Middle frontal gyrus (tissue), 1 donor: ENCODE measurements around the gene ZNF726.
"Not testable (repeated sequence)": the region's sequence is repeated elsewhere in the genome, so short reads cannot be mapped to it uniquely, and the experiment has no call there.

Experiments used
- DNase-seq: peaks from one replicate; pipeline ENCODE4 v3.0.0-alpha.2; 2015; ENCODE audit warnings: low spot score; ENCODE audit errors: extremely low spot score

ZNF726 gene

DNA sequence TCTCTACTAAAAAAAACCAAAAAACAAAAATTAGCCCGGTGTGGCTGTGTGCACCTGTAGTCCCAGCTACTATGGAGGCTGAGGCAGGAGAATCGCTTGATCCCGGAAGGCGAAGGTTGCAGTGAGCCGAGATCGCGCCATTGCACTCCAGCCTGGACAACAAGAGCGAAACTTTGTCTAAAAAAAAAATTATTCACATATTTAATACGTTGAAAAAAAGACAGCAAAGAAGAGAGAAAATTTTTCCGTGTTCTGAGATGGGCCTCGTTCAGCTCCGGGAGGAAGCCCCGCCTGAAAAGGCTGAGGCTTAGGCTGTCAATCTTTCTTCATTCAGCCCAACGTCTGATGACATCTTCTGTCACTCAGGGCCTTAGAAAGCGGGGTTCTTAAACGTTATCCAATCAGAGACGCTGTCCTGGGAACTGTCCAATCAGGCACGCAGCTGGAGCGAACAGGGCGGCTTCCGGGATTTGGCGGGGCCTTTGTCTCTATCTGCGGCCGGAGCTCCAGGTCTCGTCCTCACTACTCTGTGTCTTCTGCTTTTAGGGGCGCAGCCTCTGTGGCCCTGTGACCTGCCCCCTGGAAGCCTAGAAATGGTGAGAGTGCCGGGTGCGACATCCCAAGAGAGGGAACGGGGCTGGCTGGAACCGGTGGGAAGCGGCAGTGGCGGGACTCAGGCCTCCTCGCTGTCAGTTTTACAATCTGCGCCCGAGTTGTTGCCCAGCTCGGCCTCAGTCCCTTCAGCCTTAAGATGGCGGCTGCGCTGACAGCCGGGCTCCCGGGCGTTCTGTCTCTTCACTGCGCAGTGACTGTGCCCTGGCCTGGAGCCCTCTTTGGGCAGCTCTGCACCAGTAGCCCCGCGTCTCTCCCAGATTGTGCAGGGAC, at the start of gene ZNF726:
Gene ZNF726 (plus strand): TSS at position 485 of the 885 bp plus-strand sequence. CDS start 109 bp downstream, at position 594.
- peak; percentile 92 for DNase-seq

DNA sequence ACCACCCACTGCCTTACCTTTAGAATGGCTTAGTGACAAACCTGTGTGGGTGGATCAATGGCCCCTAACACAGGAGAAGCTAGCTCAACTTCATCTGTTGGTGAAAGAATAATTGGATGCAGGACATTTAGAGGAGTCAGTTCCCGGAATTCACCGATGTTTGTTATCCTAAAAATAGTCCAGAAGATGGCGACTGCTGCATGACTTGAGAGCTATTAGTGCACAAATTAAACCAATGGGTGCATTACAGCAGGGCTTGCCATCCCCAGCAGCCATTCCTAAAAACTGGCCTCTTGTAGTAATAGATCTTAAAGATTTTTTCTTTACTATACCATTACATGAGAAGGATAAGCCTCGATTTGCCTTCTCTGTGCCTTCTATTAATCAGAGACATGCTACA, 46.8 kb upstream of the ZNF726 start:
- no peak for DNase-seq

DNA sequence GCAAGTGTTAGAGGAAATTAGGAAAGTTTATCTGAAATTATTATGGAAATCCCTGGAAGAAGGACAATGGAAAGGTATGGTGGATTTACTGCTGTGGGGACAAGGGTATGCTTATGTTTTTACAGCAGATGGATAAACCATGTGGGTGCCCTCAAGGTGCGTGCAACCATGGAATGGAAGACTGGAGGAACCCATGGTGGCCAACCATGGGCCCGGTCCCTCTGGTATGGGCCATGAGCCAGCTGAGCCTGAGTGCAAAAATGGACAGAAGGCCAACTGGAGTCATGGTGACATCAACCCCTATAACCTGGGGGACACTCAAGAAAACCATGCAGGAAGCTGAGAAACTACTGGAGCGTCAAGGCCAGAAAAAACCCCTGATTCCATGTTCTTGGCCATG, 46.1 kb upstream of the ZNF726 start:
- DNase-seq = no peak

DNA sequence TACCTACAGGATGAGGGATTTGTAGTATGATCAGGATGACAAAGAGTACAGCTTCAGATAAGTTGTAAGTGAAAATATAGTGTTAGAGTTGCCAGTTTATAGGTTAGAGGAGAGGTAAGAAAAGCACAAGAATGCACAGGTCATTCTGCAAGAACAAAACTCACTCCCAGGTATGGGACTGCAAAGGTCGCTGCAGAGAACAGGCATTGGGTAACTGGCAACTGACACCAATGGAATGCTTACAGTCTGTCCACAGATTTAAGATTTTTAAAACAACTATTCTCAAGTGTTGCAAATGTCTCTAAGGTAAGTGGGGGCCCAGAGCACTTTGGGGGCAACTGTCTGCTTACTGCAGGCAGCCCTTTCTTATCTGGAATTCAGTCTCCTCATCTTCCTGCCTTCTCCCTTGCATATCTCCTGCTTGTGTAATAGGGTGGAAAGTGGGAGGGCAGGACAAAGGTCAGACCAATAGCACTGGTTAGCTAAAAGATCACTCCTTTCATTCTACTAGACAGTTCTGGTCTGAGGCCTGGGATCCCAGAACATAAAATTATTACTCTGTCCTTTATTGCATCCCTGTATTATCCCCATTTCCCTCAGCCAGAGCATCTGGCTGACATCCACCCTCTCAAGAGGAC, 42.3 kb upstream of the ZNF726 start:
- DNase-seq = no peak

DNA sequence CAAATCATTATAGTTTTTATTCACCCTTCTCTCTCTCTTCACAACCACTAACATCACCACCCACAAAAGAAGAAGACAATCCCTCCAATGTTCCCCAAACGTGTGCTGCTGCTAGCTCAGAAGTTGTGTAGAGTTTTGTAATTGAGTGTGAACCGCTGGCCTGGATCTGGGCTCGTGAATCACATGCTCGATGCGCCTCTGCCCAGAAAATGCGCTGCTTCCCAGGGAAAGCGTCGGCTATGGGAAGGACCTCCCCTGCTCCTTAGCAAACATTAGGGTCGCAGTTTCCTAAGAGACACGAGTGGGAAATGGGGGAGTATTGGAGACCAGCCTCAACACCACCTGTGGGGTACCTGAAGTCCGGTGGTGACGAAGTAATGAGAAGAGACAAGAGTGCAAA, 38.4 kb upstream of the ZNF726 start:
- no peak for DNase-seq

DNA sequence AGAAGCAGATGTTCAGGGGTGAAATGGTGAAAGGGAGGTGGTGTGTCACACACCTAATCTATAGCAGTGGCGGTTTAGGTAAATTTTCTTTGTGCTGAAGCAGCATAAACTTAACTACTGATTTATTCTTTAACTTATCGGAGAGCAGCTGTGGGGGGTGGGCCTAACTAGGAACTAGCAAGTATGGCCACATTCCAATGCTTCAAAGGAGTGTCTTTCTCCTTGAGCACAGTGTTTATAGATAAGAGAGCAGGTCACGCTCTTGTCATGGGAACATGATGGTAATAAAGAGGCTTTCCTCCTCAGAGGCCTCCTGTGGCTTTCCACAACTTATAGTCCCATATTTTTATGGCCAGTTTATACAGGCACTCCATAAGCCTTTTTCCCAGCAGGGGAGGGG, 37.9 kb upstream of the ZNF726 start:
- not testable (repeated sequence) for DNase-seq

DNA sequence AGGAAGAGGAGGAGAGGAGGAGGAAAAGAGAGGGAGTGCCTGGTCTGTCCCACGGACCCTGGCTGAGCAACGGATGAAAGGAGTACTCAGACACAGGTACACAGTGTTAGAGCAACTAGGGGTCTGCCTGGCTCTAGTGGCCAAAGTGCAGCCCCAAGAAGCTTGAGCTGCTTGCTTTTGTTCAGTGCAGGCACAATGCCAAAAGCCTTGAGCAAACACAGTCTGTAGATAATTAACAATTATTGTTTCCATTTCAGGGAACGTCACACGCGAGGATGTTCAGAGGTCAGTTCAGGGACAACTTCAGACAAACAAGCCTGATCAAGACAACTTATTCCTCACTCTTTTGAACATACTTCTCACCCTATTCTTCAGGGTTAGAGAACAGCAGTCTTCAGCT, 32.2 kb upstream of the ZNF726 start:
- DNase-seq = no peak

DNA sequence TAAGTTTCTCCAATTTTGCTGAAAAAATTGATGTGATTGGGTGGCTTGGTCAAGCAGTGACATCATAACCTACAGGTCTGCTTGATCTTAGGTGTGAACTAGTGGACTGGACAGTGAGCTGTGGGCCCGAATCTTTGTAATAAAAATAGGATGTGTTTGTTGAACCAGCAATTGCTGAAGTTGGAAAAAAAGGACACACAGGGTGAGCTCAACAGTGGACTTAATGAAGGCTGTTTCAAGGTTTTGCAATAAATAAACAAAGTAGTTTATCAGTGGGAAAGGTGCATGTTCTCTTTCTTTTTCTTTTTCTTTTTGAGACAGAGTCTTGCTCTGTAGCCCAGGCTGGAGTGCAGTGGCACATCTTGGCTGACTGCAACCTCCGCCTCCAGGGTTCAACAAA, 30.3 kb upstream of the ZNF726 start:
- DNase-seq = no peak

DNA sequence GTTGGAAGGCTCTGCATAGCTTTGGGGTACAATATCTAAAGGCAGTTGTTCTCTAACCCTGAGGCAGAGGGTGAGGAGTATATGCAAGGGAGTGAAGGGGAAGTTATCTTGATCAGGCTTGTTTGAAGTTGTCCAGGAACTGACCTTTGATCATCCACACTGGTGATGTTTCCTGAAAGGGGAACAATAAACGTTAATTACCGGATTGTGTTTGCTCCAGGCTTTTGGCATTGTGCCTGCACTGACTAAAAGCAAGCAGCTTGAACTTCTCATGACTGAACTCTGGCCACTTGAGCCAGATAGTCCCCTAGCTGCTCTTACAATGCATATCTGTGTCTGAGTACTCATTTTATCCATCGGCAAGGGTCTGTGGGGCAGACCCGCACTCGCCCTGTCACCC, 27.0 kb upstream of the ZNF726 start:
- no peak for DNase-seq

DNA sequence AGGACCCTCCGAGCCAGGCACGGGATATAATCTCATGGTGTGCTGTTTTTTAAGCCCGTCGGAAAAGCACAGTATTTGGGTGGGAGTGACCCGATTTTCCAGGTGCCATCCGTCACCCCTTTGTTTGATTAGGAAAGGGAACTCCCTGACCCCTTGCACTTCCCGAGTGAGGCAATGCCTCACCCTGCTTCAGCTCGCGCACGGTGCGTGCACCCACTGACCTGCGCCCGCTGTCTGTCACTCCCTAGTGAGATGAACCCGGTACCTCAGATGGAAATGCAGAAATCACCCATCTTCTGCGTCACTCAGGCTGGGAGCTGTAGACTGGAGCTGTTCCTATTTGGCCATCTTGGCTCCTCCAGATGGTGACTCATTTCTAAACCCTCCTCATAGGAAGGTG, 18.6 kb upstream of the ZNF726 start:
- DNase-seq = not testable (repeated sequence)

DNA sequence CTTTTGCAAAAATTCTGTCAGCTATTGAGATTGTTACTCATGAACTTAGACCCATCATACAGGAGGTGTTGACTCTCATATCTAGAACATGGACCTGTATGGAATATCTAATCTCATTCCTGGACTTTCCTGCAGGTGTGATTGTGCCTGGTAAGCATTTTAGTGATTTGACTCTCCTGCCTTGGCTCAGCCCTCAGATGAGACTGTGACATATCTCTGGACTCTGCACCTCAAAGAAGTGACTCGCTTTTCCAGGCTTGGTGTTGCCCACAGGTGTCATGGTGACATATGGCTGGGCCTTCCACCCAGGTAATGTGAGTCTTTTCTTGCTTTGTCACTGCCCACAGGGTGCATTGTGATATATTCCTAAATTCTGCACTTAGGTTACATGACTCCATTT, 17.8 kb upstream of the ZNF726 start:
- DNase-seq = no peak

DNA sequence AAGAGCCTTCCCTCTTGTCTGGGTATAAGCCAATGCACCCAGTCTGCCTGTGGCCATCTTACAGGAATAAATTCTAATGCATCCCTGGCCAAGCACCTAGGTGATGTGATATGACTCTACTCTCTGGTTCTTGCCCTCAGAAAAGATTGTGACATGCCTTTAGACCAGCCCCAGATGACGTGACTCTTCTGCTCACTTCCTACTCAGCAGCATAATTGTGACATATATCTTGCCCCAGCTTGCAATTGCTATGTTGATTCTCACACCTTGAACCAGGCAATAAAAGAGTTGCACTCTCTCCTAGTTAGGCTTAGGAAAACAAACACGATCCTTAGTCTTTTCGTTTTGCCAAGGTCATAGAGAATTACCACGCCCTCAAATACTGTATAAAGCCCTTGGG, 13.3 kb upstream of the ZNF726 start:
- no peak for DNase-seq

DNA sequence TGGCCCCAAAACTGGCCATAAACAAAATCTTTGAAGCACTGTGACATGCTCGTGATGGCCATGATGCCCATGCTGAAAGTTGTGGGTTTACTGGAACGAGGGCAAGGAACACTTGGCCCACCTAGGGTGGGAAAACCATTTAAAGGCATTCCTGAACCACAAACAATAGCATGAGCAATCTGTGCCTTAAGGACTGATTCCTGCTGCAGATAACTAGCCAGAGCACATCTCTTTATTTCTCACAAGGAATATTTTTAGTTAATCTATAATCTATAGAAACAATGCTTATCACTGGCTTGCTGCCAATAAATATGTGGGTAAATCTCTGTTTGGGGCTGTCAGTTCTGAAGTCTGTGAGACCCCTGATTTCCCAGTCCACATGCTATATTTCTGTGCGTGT, 10.3 kb upstream of the ZNF726 start:
- no peak for DNase-seq

DNA sequence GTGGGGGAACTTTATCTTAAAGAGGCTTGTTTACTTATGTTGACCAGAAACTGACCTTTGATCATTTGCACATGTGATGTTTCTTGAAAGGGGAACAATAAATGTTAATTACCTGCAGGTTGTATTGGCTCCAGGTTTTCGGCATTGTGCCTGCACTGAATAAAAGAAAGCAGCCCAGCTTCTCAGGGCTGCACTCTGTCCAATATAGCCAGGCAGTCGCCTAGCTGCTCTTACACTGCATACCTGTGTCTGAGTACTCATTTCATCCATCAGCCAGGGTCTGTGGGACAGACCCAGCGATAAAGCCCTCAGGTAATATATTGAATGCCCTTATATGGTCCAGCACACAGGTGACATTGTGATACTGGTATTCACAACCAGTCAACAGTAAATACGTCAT, 8.9 kb upstream of the ZNF726 start:
- no peak for DNase-seq

DNA sequence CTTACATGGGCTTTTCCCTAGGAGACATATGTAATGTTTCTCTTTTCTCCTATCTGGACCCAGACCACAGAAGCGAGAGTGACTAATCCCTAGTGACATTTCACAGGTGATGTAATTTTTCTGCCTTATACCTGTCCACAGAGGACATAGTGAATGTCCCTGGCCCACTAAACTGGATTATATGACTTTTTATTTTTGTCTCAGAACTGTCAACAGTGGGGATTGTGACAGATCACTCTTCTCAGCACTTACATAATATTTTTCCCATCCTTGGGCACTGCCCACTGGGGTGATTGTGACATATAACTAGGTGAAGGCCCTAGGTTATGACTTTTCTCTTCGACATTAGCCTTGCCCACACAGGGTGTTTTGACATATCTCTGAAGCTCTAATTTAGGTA, 7.9 kb upstream of the ZNF726 start:
- no peak for DNase-seq

DNA sequence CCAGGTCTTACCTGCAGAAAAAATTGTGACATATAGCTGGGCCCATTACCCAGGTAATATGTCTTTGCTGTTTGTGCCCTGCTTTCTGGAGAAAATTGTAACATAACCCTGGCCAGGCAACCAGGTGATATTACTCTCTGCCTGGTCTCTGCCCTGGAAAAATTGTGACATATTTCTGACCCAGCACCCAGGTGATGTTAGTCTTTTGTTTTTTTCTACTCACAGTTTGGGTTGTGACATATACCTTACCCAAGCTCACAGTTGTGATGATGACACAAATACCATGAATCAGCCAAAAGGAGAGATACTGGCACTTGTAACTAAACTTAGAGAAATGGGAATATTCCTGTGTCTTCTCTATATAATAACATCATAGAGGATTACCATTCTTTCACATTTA, 6.5 kb upstream of the ZNF726 start:
- DNase-seq = no peak

DNA sequence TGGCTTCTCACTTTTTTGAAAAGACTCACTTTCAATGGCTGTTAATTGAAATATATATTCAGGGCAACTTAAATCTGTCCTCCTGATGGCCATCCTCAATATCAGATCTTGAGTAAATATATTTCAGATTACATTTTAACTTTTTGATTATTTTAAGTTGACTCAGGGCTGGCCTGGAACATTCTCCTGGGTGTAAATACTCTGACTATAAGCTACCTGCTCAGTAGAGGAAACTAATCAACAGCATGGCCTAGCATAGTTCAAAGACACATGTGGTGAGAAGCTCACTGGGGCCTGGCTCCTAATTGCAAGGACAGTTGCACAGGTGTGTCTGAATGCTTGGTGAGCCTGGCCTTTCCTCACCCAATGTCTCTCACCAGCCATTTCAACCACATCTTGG, 5.5 kb upstream of the ZNF726 start:
- no peak for DNase-seq

DNA sequence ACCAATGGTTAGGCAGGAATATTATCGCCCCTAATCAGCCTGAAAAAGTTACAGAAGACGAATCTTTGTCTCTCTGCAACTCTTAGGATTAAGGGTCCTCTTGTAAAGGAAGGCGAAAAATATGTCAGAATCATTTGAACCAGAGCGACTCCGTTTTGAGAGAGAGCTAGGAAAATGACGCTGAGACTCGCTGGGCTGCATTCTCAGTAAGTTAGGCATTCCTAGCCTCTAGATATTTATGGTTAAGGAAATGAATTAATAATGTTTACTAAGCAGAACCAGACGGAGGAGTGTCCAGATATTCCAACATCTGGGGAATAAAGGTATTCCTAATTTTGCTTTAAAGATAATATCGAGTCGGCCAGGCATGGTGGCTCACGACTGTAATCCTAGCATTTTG, 755 bp upstream of the ZNF726 start:
- no peak for DNase-seq

DNA sequence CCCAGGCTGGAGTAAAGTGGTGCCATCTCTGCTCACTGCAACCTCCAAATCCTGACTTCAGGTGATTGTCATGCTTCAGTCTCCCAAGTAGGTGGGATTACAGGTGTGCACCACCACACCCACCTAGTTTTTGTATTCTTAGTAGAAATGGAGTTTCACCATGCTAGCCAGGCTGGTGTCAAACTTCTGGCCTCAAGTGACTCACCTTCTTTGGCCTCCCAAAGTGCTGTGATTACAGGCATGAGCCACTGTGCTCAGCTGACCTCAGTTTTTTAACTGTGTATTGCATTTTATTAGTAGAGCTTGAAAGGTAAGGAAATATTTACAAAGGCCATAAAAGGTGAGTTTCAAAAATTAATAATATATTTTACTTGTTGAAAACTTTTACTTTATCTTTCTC, 2.3 kb downstream of the ZNF726 start:
- no peak for DNase-seq

DNA sequence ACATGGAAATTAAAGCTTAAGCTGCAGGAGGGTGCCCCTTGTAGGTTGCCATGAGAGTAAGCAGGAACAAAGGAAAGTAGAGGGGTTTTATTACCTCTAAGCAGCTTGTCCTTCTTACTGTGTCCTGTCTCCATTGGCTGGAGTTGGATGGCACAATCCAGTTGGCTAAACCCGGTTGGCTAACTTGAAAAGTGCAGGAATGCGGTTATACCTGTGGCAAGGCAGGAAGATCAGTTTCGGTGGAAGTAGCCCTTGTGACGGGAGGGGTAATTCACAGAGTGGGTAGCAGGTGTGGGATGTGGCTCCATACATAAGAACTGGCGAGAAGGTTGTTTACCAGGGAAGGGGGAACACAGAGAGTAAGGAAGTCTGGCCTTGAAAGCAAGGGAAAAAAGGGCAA, 3.2 kb downstream of the ZNF726 start:
- DNase-seq = no peak

DNA sequence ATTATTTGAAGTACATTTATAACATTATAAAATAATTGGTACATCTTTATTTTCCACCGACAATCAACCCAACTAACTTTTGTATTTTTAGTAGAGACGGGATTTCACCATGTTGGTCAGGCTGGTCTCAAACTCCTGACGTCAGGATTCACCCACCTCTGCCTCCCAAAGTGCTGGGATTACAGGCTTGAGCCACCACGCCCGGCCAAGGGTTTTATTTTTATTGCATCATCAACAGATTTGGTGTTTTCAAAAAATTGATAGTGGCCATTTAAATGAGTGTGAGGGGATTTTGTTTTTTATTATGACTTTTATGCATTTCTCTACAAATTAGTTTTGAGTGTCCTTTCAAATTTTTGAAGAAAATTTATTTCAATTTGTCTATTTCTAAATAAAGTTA, 10.6 kb downstream of the ZNF726 start:
- no peak for DNase-seq

DNA sequence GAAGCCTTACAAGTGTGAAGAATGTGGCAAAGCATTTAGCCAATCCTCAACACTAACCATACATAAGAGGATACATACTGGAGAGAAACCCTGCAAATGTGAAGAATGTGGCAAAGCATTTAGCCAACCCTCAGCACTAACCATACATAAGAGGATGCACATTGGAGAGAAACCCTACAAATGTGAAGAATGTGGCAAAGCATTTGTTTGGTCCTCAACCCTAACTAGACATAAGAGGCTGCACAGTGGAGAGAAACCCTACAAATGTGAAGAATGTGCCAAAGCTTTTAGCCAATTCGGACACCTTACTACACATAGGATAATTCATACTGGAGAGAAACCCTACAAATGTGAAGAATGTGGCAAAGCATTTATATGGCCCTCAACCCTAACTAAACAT, 18.2 kb downstream of the ZNF726 start:
- no peak for DNase-seq

DNA sequence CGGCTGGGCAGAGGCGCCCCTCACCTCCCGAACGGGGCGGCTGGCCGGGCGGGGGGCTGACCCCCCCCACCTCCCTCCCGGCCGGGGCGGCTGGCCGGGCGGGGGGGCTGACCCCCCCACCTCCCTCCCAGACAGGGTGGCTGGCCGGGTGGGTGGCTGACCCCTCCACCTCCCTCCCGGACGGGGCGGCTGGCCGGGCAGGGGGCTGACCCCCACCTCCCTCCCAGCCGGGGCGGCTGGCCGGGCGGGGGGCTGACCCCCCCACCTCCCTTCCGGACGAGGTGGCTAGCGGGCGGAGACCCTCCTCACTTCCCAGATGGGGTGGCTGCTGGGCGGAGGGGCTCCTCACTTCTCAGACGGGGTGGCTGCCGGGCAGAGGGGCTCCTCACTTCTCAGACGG, 22.3 kb downstream of the ZNF726 start:
- DNase-seq = not testable (repeated sequence)
